K562 (cell line): ENCODE results near the gene THBS1. TPM values are rescaled to one million over a fixed set of nuclear protein-coding genes. Genes with fewer than 3 reads are reported as not detected.

Source experiments
- ATAC-seq: fragments of 200-7000 bp; cut with Tn5 transposase; 3 replicates; pipeline ENCODE4 v1.9.1; 2020; ENCODE audit warnings: moderate library complexity
- BruUV-seq: library from RNA; stranded (reverse); fragments of 400-500 nt; replicated peaks from 2 replicates; lab custom pipeline; 2021; lab: Mats Ljungman, UMichigan
- CTCF ChIA-PET: fragments of 300-600 bp; formaldehyde crosslinking; extraction: SDS; loops from one replicate; lab custom pipeline; 2021; ENCODE audit warnings: low intra/inter-chr PET ratio; lab: Yijun Ruan, JAX
- POLR2A ChIA-PET: fragments of 300-600, 350-650 bp; sonication (Branson Sonifier 250); formaldehyde crosslinking; extraction: SDS; loops from one replicate; lab custom pipeline; 2021; ENCODE audit warnings: antibody characterized with exemption, inconsistent platforms; lab: Yijun Ruan, JAX
- DNase-seq, 4 experiments: peaks; one replicate each; pipeline versions ENCODE4 v3.0.0 to v3.0.0-alpha.2; 2011 to 2018; ENCODE audit warnings: low spot score in 3 of 4, mixed read lengths in 3 of 4; ENCODE audit errors: extremely low read depth in 1 of 4
- FAIRE-seq: peaks from 2 replicates; lab custom pipeline; 2011; peaks lifted over from hg19 to GRCh38; lab: Jason Lieb, UNC
- H2AFZ ChIP-seq: 2 replicates; pipeline ENCODE4 v1.6.0; 2011; ENCODE audit warnings: low read depth, low read length, control low read depth, inconsistent platforms
- H3K27ac ChIP-seq: fragments of 200-600 bp; 3 replicates; pipeline ENCODE4 v1.8.0; 2011; ENCODE audit warnings: low read depth, mild to moderate bottlenecking, control low read depth, inconsistent platforms, low read length, moderate library complexity, mixed read lengths; ENCODE audit errors: extremely low read depth
- H3K27me3 ChIP-seq, 2 experiments: fragments of 300-600 bp in 1 of 2; 2 replicates in 1 of 2; 3 replicates in 1 of 2; pipeline versions ENCODE4 v1.6.0 to v1.8.0; 2011; ENCODE audit warnings: inconsistent platforms in 2 of 2, low read length in 2 of 2, mild to moderate bottlenecking in 1 of 2, mixed read lengths in 1 of 2, moderate library complexity in 1 of 2; ENCODE audit not compliant: control insufficient read depth in 2 of 2, insufficient read depth in 2 of 2
- H3K36me3 ChIP-seq: fragments of 300-600 bp; 3 replicates; pipeline ENCODE4 v1.8.0; 2011; ENCODE audit warnings: mild to moderate bottlenecking, low read length, inconsistent platforms; ENCODE audit not compliant: control insufficient read depth, insufficient read depth
- H3K4me1 ChIP-seq, 2 experiments: fragments of 200-600 bp in 1 of 2; replicated peaks in 1 of 2; 2 replicates in 1 of 2; 3 replicates in 1 of 2; pipeline versions ENCODE4 v1.5.1 to v1.8.0; 2011; ENCODE audit warnings: inconsistent platforms in 2 of 2, low read length in 2 of 2, mild to moderate bottlenecking in 1 of 2, mixed read lengths in 1 of 2, moderate library complexity in 1 of 2; ENCODE audit not compliant: control insufficient read depth in 2 of 2, insufficient read depth in 2 of 2
- H3K4me2 ChIP-seq: 2 replicates; pipeline ENCODE4 v1.6.1; 2011; ENCODE audit warnings: low read length, control low read depth, inconsistent platforms, mixed read lengths; ENCODE audit not compliant: insufficient read depth
- H3K4me3 ChIP-seq: fragments of 200-600 bp; sonication (generic), shearing (Covaris generic); 2 replicates; pipeline ENCODE4 v1.5.1; 2016; ENCODE audit warnings: control low read depth, inconsistent platforms
- H3K79me2 ChIP-seq: fragments of 200-600 bp; 3 replicates; pipeline ENCODE4 v1.8.0; 2011; ENCODE audit warnings: low read length, inconsistent platforms; ENCODE audit not compliant: control insufficient read depth, insufficient read depth
- H3K9ac ChIP-seq, 2 experiments: 2 replicates each; pipeline versions ENCODE4 v1.6.0 to v1.6.1; 2011; ENCODE audit warnings: low read depth in 2 of 2, low read length in 2 of 2, control low read depth in 1 of 2, inconsistent platforms in 1 of 2, mild to moderate bottlenecking in 1 of 2, mixed read lengths in 1 of 2; ENCODE audit not compliant: insufficient read depth in 1 of 2
- H3K9me1 ChIP-seq: one replicate; pipeline ENCODE4 v1.6.0; 2011; ENCODE audit warnings: inconsistent platforms, mild to moderate bottlenecking, low read length, moderate library complexity; ENCODE audit not compliant: control insufficient read depth, insufficient read depth
- H3K9me3 ChIP-seq: replicated peaks from 2 replicates; pipeline ENCODE4 v1.5.1; 2011; ENCODE audit warnings: low read depth, low read length, inconsistent platforms; ENCODE audit not compliant: control insufficient read depth, insufficient read depth
- H4K20me1 ChIP-seq: replicated peaks from 2 replicates; pipeline ENCODE4 v1.6.1; 2011; ENCODE audit warnings: low read length, inconsistent platforms, mixed read lengths; ENCODE audit not compliant: control insufficient read depth, insufficient read depth
- KDM5B ChIP-seq: fragments of 200-600 bp; sonication (generic); IDR thresholded peaks from 2 replicates; pipeline ENCODE4 v1.6.1; 2012; ENCODE audit warnings: low read depth, mild to moderate bottlenecking, moderate library complexity, low read length, control low read depth, inconsistent platforms; ENCODE audit not compliant: insufficient replicate concordance
- PHF20 ChIP-seq: fragments of 450-650 bp; IDR thresholded peaks from 2 replicates; pipeline ENCODE4 v1.6.1; 2018; ENCODE audit not compliant: partially characterized antibody
- RBM14 ChIP-seq: fragments of 200-400 bp; formaldehyde crosslinking; IDR thresholded peaks from 2 replicates; pipeline ENCODE4 v1.6.1; 2018; ENCODE audit warnings: low read depth, mild to moderate bottlenecking, low read length, moderate library complexity, borderline replicate concordance; ENCODE audit not compliant: insufficient read depth
- SP2 ChIP-seq: IDR thresholded peaks from 2 replicates; pipeline ENCODE4 v1.6.1; 2011; ENCODE audit warnings: mild to moderate bottlenecking, low read depth, low read length, moderate library complexity; ENCODE audit not compliant: poor library complexity, severe bottlenecking; ENCODE audit errors: extremely low read depth
- WHSC1 ChIP-seq: IDR thresholded peaks from one replicate; pipeline ENCODE4 v1.6.1; 2012; ENCODE audit warnings: low read length, control low read depth, inconsistent platforms
- ZBTB1 ChIP-seq: sonication (generic); formaldehyde crosslinking; IDR thresholded peaks from 2 replicates; pipeline ENCODE4 v1.8.1; 2023; ENCODE audit warnings: missing genetic modification reagents, low read depth, mild to moderate bottlenecking, borderline replicate concordance
- ZBTB17 ChIP-seq: fragments of 450-650 bp; formaldehyde crosslinking; IDR thresholded peaks from 2 replicates; pipeline ENCODE4 v1.4.0; 2020; ENCODE audit warnings: mild to moderate bottlenecking
- ZNF239 ChIP-seq: fragments of 250-450 bp; sonication (Bioruptor Pico); IDR thresholded peaks from 2 replicates; pipeline ENCODE4 v1.4.0; 2020; ENCODE audit warnings: mild to moderate bottlenecking
- ZNF263 ChIP-seq: sonication (generic); formaldehyde crosslinking; IDR thresholded peaks from 2 replicates; pipeline ENCODE4 v1.8.0; 2022; ENCODE audit warnings: mild to moderate bottlenecking, missing genetic modification reagents, borderline replicate concordance
- WGBS: fragments of 100-300 bp; shearing (Covaris generic); methylation state at CpG from one replicate; pipeline ENCODE4 v1.1.6; 2016; ENCODE audit warnings: low coverage, mixed read lengths; ENCODE audit not compliant: insufficient coverage; ENCODE audit errors: missing lambda C conversion rate; 5-methylcytosine and 5-hydroxymethylcytosine counted together
- in situ Hi-C: fragments of 300-500 bp; cut with MboI; formaldehyde crosslinking; loops from 4 replicates; pipeline ENCODE4 v1.15.0; 2018; ENCODE audit warnings: inconsistent platforms, mixed read lengths
- intact Hi-C: fragments of 100-400 bp; cut with micrococcal nuclease; formaldehyde crosslinking; loops from 2 replicates; pipeline ENCODE4 v1.14.2; 2022
- polyA plus RNA-seq, 8 experiments: library from polyadenylated mRNA; depleted of rRNA in 4 of 8; stranded (reverse) in 5 of 8; unstranded in 3 of 8; fragments of >200 nt; fragmentation: Nextera tagmentation in 2 of 8; fragmentation: Illumina TruSeq in 1 of 8; extraction: Ambion mirVana in 2 of 8; extraction: Trizol in 1 of 8; gene quantifications; 2 replicates each; pipeline versions ENCODE4 v1.2.1 to v1.2.3, GENCODE V29; 2011 to 2014; ENCODE audit warnings: inconsistent platforms in 1 of 8, missing spikeins in 1 of 8
- total RNA-seq, 7 experiments: library from RNA; depleted of rRNA in 6 of 7; stranded (reverse); fragments of >200 nt in 6 of 7; fragmentation: Illumina TruSeq in 2 of 7; extraction: Trizol in 2 of 7; gene quantifications; 2 replicates each; pipeline versions ENCODE4 v1.2.1 to v1.2.3, GENCODE V29; 2011 to 2021; ENCODE audit warnings: low replicate concordance in 1 of 7
- TF ChIP-seq, protein P1 (sequence below): fragments of 450-650 bp; formaldehyde crosslinking; IDR thresholded peaks from 2 replicates; pipeline ENCODE4 v1.4.0; 2020; ENCODE audit warnings: mild to moderate bottlenecking, moderate library complexity

THBS1 gene
- total and polyA plus RNA-seq, 9 of the 15 experiments (the other 6 are each of a cell fraction or from before 2014, with no cell fraction given) = 0.04 to 1.3 (median 0.40) TPM

DNA sequence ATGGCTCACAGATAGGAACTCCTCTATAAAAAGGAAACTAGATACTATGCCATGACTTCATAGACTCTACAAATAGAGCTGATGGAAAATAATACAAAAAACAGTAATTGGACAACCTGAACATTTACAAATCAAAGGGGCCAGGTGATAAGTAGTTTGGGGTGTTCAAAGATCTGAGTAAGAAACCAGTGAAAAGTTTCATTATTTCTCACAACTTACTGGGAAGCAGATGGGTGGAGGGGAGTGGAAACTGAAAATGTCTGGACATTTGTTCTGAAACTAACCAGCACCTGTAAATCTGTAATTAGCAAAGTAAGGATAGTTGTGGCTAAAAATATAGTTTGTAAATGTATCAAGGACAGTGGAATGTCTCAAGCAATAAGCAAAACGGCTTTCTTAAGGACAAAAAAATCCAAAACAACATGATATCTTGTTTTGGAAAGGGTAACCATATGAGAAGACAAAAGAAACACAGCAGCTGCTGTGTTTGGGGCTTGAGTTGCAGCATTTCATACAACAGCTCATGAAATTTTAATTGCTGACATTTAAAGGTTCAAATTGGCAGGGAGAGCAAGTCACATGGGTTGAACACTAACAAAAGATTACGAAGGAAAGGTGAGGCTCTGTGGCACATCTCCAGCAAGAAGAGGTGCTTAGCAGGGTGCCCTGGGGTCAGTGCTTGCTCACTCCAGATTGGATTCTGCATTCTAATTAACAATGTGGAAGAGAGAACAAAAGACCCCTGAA lies 26.8 kb upstream of the THBS1 start:
- Histone ChIP-seq H3K9me3 (no peaks in the 10 kb centered on the region), H3K4me2 (no peak overlapping the region), H3K9ac (no peak overlapping the region), H3K4me3 (no peak overlapping the region), H4K20me1 (no peaks in the 10 kb centered on the region), H3K9me1 (no peaks in the 10 kb centered on the region), H3K79me2 (no peaks in the 10 kb centered on the region), H3K36me3 (no peaks in the 10 kb centered on the region), H3K27ac (no peak overlapping the region), H2AFZ (no peak overlapping the region), H3K27me3 (peaks cover 10 to 16% of the 10 kb centered on the region in 2 experiments; a peak in 4 of 5 replicates), H3K4me1 (no peaks in the 10 kb centered on the region)
- no peak for DNase-seq
- in situ Hi-C loops = no loop called here
- no peak for TF ChIP-seq ZBTB17 (CRISPR knock-in tag)
- TF ChIP-seq KDM5B = no peak
- no peak for TF ChIP-seq SP2
- TF ChIP-seq ZBTB1 (CRISPR knock-in tag) = no peak
- no peak for TF ChIP-seq RBM14
- TF ChIP-seq ZNF239 (CRISPR knock-in tag) = no peak
- TF ChIP-seq PHF20 = no peak
- TF ChIP-seq WHSC1 = no peak
- TF ChIP-seq, protein P1, sequence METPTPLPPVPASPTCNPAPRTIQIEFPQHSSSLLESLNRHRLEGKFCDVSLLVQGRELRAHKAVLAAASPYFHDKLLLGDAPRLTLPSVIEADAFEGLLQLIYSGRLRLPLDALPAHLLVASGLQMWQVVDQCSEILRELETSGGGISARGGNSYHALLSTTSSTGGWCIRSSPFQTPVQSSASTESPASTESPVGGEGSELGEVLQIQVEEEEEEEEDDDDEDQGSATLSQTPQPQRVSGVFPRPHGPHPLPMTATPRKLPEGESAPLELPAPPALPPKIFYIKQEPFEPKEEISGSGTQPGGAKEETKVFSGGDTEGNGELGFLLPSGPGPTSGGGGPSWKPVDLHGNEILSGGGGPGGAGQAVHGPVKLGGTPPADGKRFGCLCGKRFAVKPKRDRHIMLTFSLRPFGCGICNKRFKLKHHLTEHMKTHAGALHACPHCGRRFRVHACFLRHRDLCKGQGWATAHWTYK = no peak
- no peak for TF ChIP-seq ZNF263 (CRISPR knock-in tag)
- ChIA-PET POLR2A (no interaction called here), CTCF (no interaction called here)
- intact Hi-C loops = no loop called here
- BruUV-seq = no TSS peak
- 0% methylated on average over 2 of the region's 2 CpGs for WGBS
- no peak for FAIRE-seq
- no peak for ATAC-seq
